CD14-positive monocyte (primary cell): ENCODE data around the gene RASAL2. TPM values are rescaled to one million over a fixed set of nuclear protein-coding genes. Genes with fewer than 3 reads are reported as not detected.

Source experiments
- DNase-seq, 3 donors: peaks; one replicate each; pipeline ENCODE4 v3.0.0-alpha.2; 2011 to 2022
- H2AFZ ChIP-seq: 2 replicates; pipeline ENCODE4 v1.6.0; 2012; ENCODE audit warnings: mild to moderate bottlenecking, low read depth, low read length, inconsistent platforms; ENCODE audit not compliant: insufficient read depth, poor library complexity, severe bottlenecking
- H3K27ac ChIP-seq, 2 donors: 1 replicate in 1 of 2; 2 replicates in 1 of 2; pipeline ENCODE4 v1.5.1; 2012 to 2013; ENCODE audit warnings: low read length in 2 of 2, control low read depth in 1 of 2, inconsistent platforms in 1 of 2, low read depth in 1 of 2, mild to moderate bottlenecking in 1 of 2
- H3K27me3 ChIP-seq, 2 donors: one replicate each; pipeline versions ENCODE4 v1.6.0 to v1.6.1; 2011 to 2013; ENCODE audit warnings: low read length in 2 of 2; ENCODE audit not compliant: control insufficient read depth in 2 of 2, insufficient read depth in 2 of 2
- H3K36me3 ChIP-seq, 2 donors: replicated peaks in 1 of 2; 1 replicate in 1 of 2; 2 replicates in 1 of 2; pipeline versions ENCODE4 v1.5.1 to v1.6.1; 2012 to 2013; ENCODE audit warnings: low read length in 2 of 2, control low read depth in 1 of 2, inconsistent platforms in 1 of 2, mild to moderate bottlenecking in 1 of 2; ENCODE audit not compliant: insufficient read depth in 2 of 2, control insufficient read depth in 1 of 2
- H3K4me1 ChIP-seq, 2 donors: 1 replicate in 1 of 2; 2 replicates in 1 of 2; pipeline versions ENCODE4 v1.5.1 to v1.6.1; 2012 to 2013; ENCODE audit warnings: low read length in 2 of 2, control low read depth in 1 of 2, inconsistent platforms in 1 of 2, mild to moderate bottlenecking in 1 of 2, moderate library complexity in 1 of 2; ENCODE audit not compliant: insufficient read depth in 2 of 2, control insufficient read depth in 1 of 2
- H3K4me2 ChIP-seq: replicated peaks from 2 replicates; pipeline ENCODE3; 2012; ENCODE audit warnings: low read length, moderate library complexity, mild to moderate bottlenecking; ENCODE audit not compliant: poor library complexity, severe bottlenecking; ENCODE audit errors: extremely low read depth
- H3K4me3 ChIP-seq, 3 experiments: fragments of 200-600 bp in 1 of 3; sonication (generic) in 1 of 3; replicated peaks in 1 of 3; 1 replicate in 2 of 3; 2 replicates in 1 of 3; pipeline ENCODE4 v1.5.1; 2011 to 2013; ENCODE audit warnings: low read length in 3 of 3, mild to moderate bottlenecking in 3 of 3, control low read depth in 2 of 3, low read depth in 2 of 3, inconsistent platforms in 1 of 3, moderate library complexity in 1 of 3
- H3K79me2 ChIP-seq: 2 replicates; pipeline ENCODE4 v1.6.0; 2012; ENCODE audit warnings: mild to moderate bottlenecking, control low read depth, inconsistent platforms, low read length, moderate library complexity; ENCODE audit not compliant: insufficient read depth
- H3K9ac ChIP-seq: 2 replicates; pipeline ENCODE4 v1.6.0; 2017; ENCODE audit warnings: low read length, mild to moderate bottlenecking; ENCODE audit not compliant: insufficient read depth, poor library complexity, severe bottlenecking
- H3K9me3 ChIP-seq, 2 donors: replicated peaks in 1 of 2; 1 replicate in 1 of 2; 2 replicates in 1 of 2; pipeline versions ENCODE4 v1.5.1 to v1.6.1; 2012 to 2013; ENCODE audit warnings: low read length in 2 of 2, control low read depth in 1 of 2; ENCODE audit not compliant: control insufficient read depth in 1 of 2, insufficient read depth in 1 of 2
- H4K20me1 ChIP-seq: 2 replicates; pipeline ENCODE4 v1.6.0; 2012; ENCODE audit warnings: mild to moderate bottlenecking, low read length, control low read depth, moderate library complexity; ENCODE audit not compliant: insufficient read depth
- H3K27ac Mint-ChIP-seq, 7 donors: one replicate each; pipeline ENCODE4 v1.8.0; 2020; ENCODE audit warnings: mild to moderate bottlenecking in 7 of 7, mixed read lengths in 7 of 7, moderate library complexity in 6 of 7, inconsistent platforms in 2 of 7
- H3K27me3 Mint-ChIP-seq, 3 donors: one replicate each; pipeline ENCODE4 v1.8.0; 2021 to 2022; ENCODE audit warnings: low read depth in 3 of 3, mild to moderate bottlenecking in 3 of 3, mixed read lengths in 3 of 3, moderate library complexity in 3 of 3, inconsistent platforms in 1 of 3
- H3K36me3 Mint-ChIP-seq, 2 donors: one replicate each; pipeline ENCODE4 v1.8.0; 2020; ENCODE audit warnings: mixed read lengths in 2 of 2, inconsistent platforms in 1 of 2, mild to moderate bottlenecking in 1 of 2
- H3K4me1 Mint-ChIP-seq: one replicate; pipeline ENCODE4 v1.8.0; 2020; ENCODE audit warnings: mild to moderate bottlenecking, mixed read lengths
- H3K4me3 Mint-ChIP-seq, 2 donors: one replicate each; pipeline ENCODE4 v1.8.0; 2020; ENCODE audit warnings: mild to moderate bottlenecking in 2 of 2, mixed read lengths in 2 of 2, moderate library complexity in 1 of 2
- H3K9me3 Mint-ChIP-seq, 7 donors: one replicate each; pipeline ENCODE4 v1.8.0; 2020 to 2022; ENCODE audit warnings: mixed read lengths in 7 of 7, mild to moderate bottlenecking in 6 of 7, moderate library complexity in 6 of 7, inconsistent platforms in 2 of 7
- WGBS: methylation state at CpG from one replicate; pipeline ENCODE4 v1.1.5; 2013; ENCODE audit warnings: missing lambda C conversion rate; ENCODE audit not compliant: insufficient coverage; 5-methylcytosine and 5-hydroxymethylcytosine counted together
- intact Hi-C, 2 donors: fragments of 100-400 bp; cut with micrococcal nuclease; formaldehyde crosslinking; loops; one replicate each; pipeline versions ENCODE4 v1.15.0 to v1.15.1; 2023
- polyA plus RNA-seq, 3 donors: library from polyadenylated mRNA; depleted of rRNA in 1 of 3; unstranded in 2 of 3; stranded (reverse) in 1 of 3; fragments of 300-500 nt in 2 of 3; fragments of >200 nt in 1 of 3; fragmentation: Illumina TruSeq in 2 of 3; gene quantifications; 1 replicate in 2 of 3; 2 replicates in 1 of 3; pipeline ENCODE4 v1.2.3, GENCODE V29; 2012 to 2021
- TF ChIP-seq, protein P1 (sequence below): fragments of 200-600 bp; IDR thresholded peaks from one replicate; pipeline ENCODE4 v1.8.0; 2022; ENCODE audit warnings: antibody characterized with exemption, mild to moderate bottlenecking

The RASAL2 gene
- polyA plus RNA-seq, 3 donors: 0.15 to 1.00 (median 0.63) TPM

- H2AFZ ChIP-seq: no peak overlapping the region
- Mint-ChIP-seq H3K27me3 (peaks cover 0 to 1% (median 0%) of the 10 kb centered on the region in 3 donors), H3K4me1 (peaks cover 26% of the 10 kb centered on the region), H3K36me3 (no peaks in the 10 kb centered on the region), H3K27ac (peak overlapping the region in 3 of 7 donors; percentile 7 to 68 (median 24)), H3K4me3 (no peak overlapping the region), H3K9me3 (no peaks in the 10 kb centered on the region)
- no peaks in the 10 kb centered on the region for H3K36me3 ChIP-seq
- intact Hi-C loops: no loop called here
- no peak overlapping the region for H3K4me2 ChIP-seq
- no peak overlapping the region for H3K9ac ChIP-seq
- TF ChIP-seq, protein P1, sequence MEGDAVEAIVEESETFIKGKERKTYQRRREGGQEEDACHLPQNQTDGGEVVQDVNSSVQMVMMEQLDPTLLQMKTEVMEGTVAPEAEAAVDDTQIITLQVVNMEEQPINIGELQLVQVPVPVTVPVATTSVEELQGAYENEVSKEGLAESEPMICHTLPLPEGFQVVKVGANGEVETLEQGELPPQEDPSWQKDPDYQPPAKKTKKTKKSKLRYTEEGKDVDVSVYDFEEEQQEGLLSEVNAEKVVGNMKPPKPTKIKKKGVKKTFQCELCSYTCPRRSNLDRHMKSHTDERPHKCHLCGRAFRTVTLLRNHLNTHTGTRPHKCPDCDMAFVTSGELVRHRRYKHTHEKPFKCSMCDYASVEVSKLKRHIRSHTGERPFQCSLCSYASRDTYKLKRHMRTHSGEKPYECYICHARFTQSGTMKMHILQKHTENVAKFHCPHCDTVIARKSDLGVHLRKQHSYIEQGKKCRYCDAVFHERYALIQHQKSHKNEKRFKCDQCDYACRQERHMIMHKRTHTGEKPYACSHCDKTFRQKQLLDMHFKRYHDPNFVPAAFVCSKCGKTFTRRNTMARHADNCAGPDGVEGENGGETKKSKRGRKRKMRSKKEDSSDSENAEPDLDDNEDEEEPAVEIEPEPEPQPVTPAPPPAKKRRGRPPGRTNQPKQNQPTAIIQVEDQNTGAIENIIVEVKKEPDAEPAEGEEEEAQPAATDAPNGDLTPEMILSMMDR: no peak
- peak in 1 of 3 donors; percentile 20 for DNase-seq
- H3K27ac ChIP-seq: no peak overlapping the region
- no peaks in the 10 kb centered on the region for H4K20me1 ChIP-seq
- H3K79me2 ChIP-seq: no peaks in the 10 kb centered on the region
- H3K4me3 ChIP-seq: no peak overlapping the region
- WGBS: 0% methylated on average over 1 of the region's 11 CpGs
- peaks cover 21 to 27% of the 10 kb centered on the region in 2 donors for H3K4me1 ChIP-seq
- no peaks in the 10 kb centered on the region for H3K9me3 ChIP-seq
- no peaks in the 10 kb centered on the region for H3K27me3 ChIP-seq
These were observed 36.7 kb upstream of the RASAL2 start for GRCh38 chr1:178057141-178057765.

GRCh38 chr1:178057912-178058534 is 35.9 kb upstream of the RASAL2 start:
- peaks cover 21 to 27% of the 10 kb centered on the region in 2 donors for H3K4me1 ChIP-seq
- H3K27me3 Mint-ChIP-seq: peaks cover 0 to 1% (median 0%) of the 10 kb centered on the region in 3 donors
- H3K4me3 ChIP-seq: no peak overlapping the region
- no peaks in the 10 kb centered on the region for H3K79me2 ChIP-seq
- H3K36me3 ChIP-seq: no peaks in the 10 kb centered on the region
- H3K9me3 ChIP-seq: no peaks in the 10 kb centered on the region
- H3K4me2 ChIP-seq: no peak overlapping the region
- H3K9ac ChIP-seq: no peak overlapping the region
- no peaks in the 10 kb centered on the region for H3K9me3 Mint-ChIP-seq
- H3K36me3 Mint-ChIP-seq: no peaks in the 10 kb centered on the region
- no peak for DNase-seq
- peaks cover 26% of the 10 kb centered on the region for H3K4me1 Mint-ChIP-seq
- H2AFZ ChIP-seq: no peak overlapping the region
- H3K4me3 Mint-ChIP-seq: no peak overlapping the region
- intact Hi-C loops: no loop called here
- H3K27me3 ChIP-seq: no peaks in the 10 kb centered on the region
- 27% methylated on average over 2 of the region's 7 CpGs for WGBS
- no peaks in the 10 kb centered on the region for H4K20me1 ChIP-seq
- TF ChIP-seq, protein P1: no peak
- peak overlapping the region in 1 of 7 donors; percentile 63 for H3K27ac Mint-ChIP-seq
- no peak overlapping the region for H3K27ac ChIP-seq
